Epithelial cell of esophagus (primary cell): ENCODE data around the gene TRIO.

ENCODE experiments used
- DNase-seq: peaks from one replicate; pipeline ENCODE4 v3.0.0; 2010; ENCODE audit warnings: low read depth
- H3K4me3 ChIP-seq: 2 replicates; pipeline ENCODE4 v1.5.1; 2011; ENCODE audit warnings: mild to moderate bottlenecking, low read length, control low read depth
- CTCF ChIP-seq: IDR thresholded peaks from 2 replicates; pipeline ENCODE4 v1.5.1; 2011; ENCODE audit warnings: low read depth, mild to moderate bottlenecking, low read length, control low read depth, inconsistent platforms; ENCODE audit not compliant: insufficient read depth; ENCODE audit errors: missing control alignments

Gene TRIO

GRCh38 chr5:14156650-14157492, 13.7 kb downstream of the TRIO start:
- H3K4me3 ChIP-seq: peak overlapping the region; percentile 32
- peak; percentile 96 for DNase-seq
- no peak for TF ChIP-seq CTCF

GRCh38 chr5:14157493-14157782, 14.3 kb downstream of the TRIO start:
- H3K4me3 ChIP-seq: no peak overlapping the region
- TF ChIP-seq CTCF: no peak
- no peak for DNase-seq

- no peak for DNase-seq
- H3K4me3 ChIP-seq: no peak overlapping the region
- no peak for TF ChIP-seq CTCF
Observed at GRCh38 chr5:14158890-14159666, 15.9 kb downstream of the TRIO start.

- no peak overlapping the region for H3K4me3 ChIP-seq
- no peak for TF ChIP-seq CTCF
- no peak for DNase-seq
Observed at GRCh38 chr5:14161825-14162556, 18.8 kb downstream of the TRIO start.

GRCh38 chr5:14164164-14165163, 21.3 kb downstream of the TRIO start:
- DNase-seq: peak; percentile 34
- no peak for TF ChIP-seq CTCF
- H3K4me3 ChIP-seq: no peak overlapping the region
